ENCODE data around the gene PPIL6.

PPIL6 gene

GRCh38 chr6:109360791-109361190 is 79.6 kb downstream of the PPIL6 start:
- DNase-seq, result no peak

- no peak for DNase-seq
These were observed 80.1 kb downstream of the PPIL6 start for GRCh38 chr6:109360281-109360680.

GRCh38 chr6:109359248-109359647 is 81.2 kb downstream of the PPIL6 start:
- no peak for DNase-seq

GRCh38 chr6:109358204-109358603 is 82.2 kb downstream of the PPIL6 start:
- DNase-seq, result no peak

- no peak for DNase-seq
These were observed 84.2 kb downstream of the PPIL6 start for GRCh38 chr6:109356237-109356636.

GRCh38 chr6:109351231-109352130 is 88.9 kb downstream of the PPIL6 start:
- no peak for DNase-seq

GRCh38 chr6:109349419-109349987 is 90.9 kb downstream of the PPIL6 start:
- DNase-seq, result peak; percentile 98

GRCh38 chr6:109348226-109348625 is 92.2 kb downstream of the PPIL6 start:
- no peak for DNase-seq

GRCh38 chr6:109347779-109348178 is 92.6 kb downstream of the PPIL6 start:
- DNase-seq, result no peak

- no peak for DNase-seq
These were observed 94.4 kb downstream of the PPIL6 start for GRCh38 chr6:109345986-109346385.

- DNase-seq, result no peak
These were observed 96.2 kb downstream of the PPIL6 start for GRCh38 chr6:109344226-109344625.

- DNase-seq, result no peak
These were observed 96.9 kb downstream of the PPIL6 start for GRCh38 chr6:109343518-109343917.

GRCh38 chr6:109342911-109343310 is 97.5 kb downstream of the PPIL6 start:
- no peak for DNase-seq

- DNase-seq, result peak; percentile 87
These were observed 97.9 kb downstream of the PPIL6 start for GRCh38 chr6:109342506-109342905.

- no peak for DNase-seq
These were observed 99.6 kb downstream of the PPIL6 start for GRCh38 chr6:109340811-109341210.

Measured in hematopoietic multipotent progenitor cell treated with erythropoietin and hydrocortisone succinate and interleukin-3 and kit ligand, for 8 days (in vitro differentiated cells).